ENCODE data around the gene NWD2.

Gene NWD2

GRCh38 chr4:37461801-37462200 lies 217.3 kb downstream of the NWD2 start:
- no peak overlapping the region for H3K4me3 ChIP-seq (ENCODE audit: low read depth, low read length)
- DNase-seq (ENCODE audit: low read depth): no peak
- TF ChIP-seq CTCF (IDR thresholded peaks at IDR 0.05; ENCODE audit: control insufficient read depth, extremely low read depth, insufficient read depth): no peak

- DNase-seq (ENCODE audit: low read depth): no peak
- no peak for TF ChIP-seq CTCF (IDR thresholded peaks at IDR 0.05; ENCODE audit: control insufficient read depth, extremely low read depth, insufficient read depth)
- H3K4me3 ChIP-seq (ENCODE audit: low read depth, low read length): no peak overlapping the region
These were observed 218.7 kb downstream of the NWD2 start for GRCh38 chr4:37463033-37463856.

- no peak overlapping the region for H3K4me3 ChIP-seq (ENCODE audit: low read depth, low read length)
- no peak for TF ChIP-seq CTCF (IDR thresholded peaks at IDR 0.05; ENCODE audit: control insufficient read depth, extremely low read depth, insufficient read depth)
- DNase-seq (ENCODE audit: low read depth): no peak
These were observed 220.0 kb downstream of the NWD2 start for GRCh38 chr4:37464373-37465128.

GRCh38 chr4:37465296-37465695 lies 220.8 kb downstream of the NWD2 start:
- DNase-seq (ENCODE audit: low read depth): no peak
- no peak for TF ChIP-seq CTCF (IDR thresholded peaks at IDR 0.05; ENCODE audit: control insufficient read depth, extremely low read depth, insufficient read depth)
- H3K4me3 ChIP-seq (ENCODE audit: low read depth, low read length): no peak overlapping the region

- H3K4me3 ChIP-seq (ENCODE audit: low read depth, low read length): no peak overlapping the region
- no peak for DNase-seq (ENCODE audit: low read depth)
- TF ChIP-seq CTCF (IDR thresholded peaks at IDR 0.05; ENCODE audit: control insufficient read depth, extremely low read depth, insufficient read depth): no peak
These were observed 221.3 kb downstream of the NWD2 start for GRCh38 chr4:37465845-37466244.

- H3K4me3 ChIP-seq (ENCODE audit: low read depth, low read length): no peak overlapping the region
- no peak for TF ChIP-seq CTCF (IDR thresholded peaks at IDR 0.05; ENCODE audit: control insufficient read depth, extremely low read depth, insufficient read depth)
- no peak for DNase-seq (ENCODE audit: low read depth)
These were observed 222.7 kb downstream of the NWD2 start for GRCh38 chr4:37467223-37467622.
